ENCODE data around the gene HHAT. TPM values are rescaled to one million over a fixed set of nuclear protein-coding genes. Genes with fewer than 3 reads are reported as not detected.

HHAT gene
- total and polyA plus RNA-seq, 8 donors: under 0.01 to 5.8 (median 1.6) TPM

- Histone ChIP-seq H3K4me3 (no peak overlapping the region), H3K4me1 (peaks cover 0 to 9% (median 4%) of the 10 kb centered on the region in 4 donors), H3K36me3 (no peaks in the 10 kb centered on the region), H3K27ac (no peak overlapping the region), H3K27me3 (no peaks in the 10 kb centered on the region), H3K9me3 (no peaks in the 10 kb centered on the region)
- no peak for DNase-seq
- intact Hi-C loops (cut with DNase I; ENCODE audit: low total_unique reads): no loop called here
- TF ChIP-seq EP300 (IDR thresholded peaks at IDR 0.05): no peak
- TF ChIP-seq POLR2A (IDR thresholded peaks at IDR 0.05): no peak
- no peak for TF ChIP-seq CTCF (IDR thresholded peaks at IDR 0.05)
- TF ChIP-seq POLR2AphosphoS5 (IDR thresholded peaks at IDR 0.05): no peak
- WGBS, 5 donors: 77 to 90% (median 82%) methylated on average over 3 of the region's 3 CpGs
These were observed 49.1 kb downstream of the HHAT start for GRCh38 chr1:210377731-210378333.

- H3K27me3 ChIP-seq: no peaks in the 10 kb centered on the region
- no peak overlapping the region for H3K27ac ChIP-seq
- no peak overlapping the region for H3K4me3 ChIP-seq
- H3K4me1 ChIP-seq: peaks cover 0 to 7% (median 4%) of the 10 kb centered on the region in 4 donors
- no peak for DNase-seq
- TF ChIP-seq CTCF (IDR thresholded peaks at IDR 0.05): no peak
- TF ChIP-seq EP300 (IDR thresholded peaks at IDR 0.05): no peak
- TF ChIP-seq POLR2AphosphoS5 (IDR thresholded peaks at IDR 0.05): no peak
- TF ChIP-seq POLR2A (IDR thresholded peaks at IDR 0.05): no peak
- H3K9me3 ChIP-seq: no peaks in the 10 kb centered on the region
- intact Hi-C loops (cut with DNase I; ENCODE audit: low total_unique reads): no loop called here
- WGBS, 5 donors: 89 to 100% (median 96%) methylated on average over 1 of the region's 1 CpG
- H3K36me3 ChIP-seq: no peaks in the 10 kb centered on the region
These were observed 50.0 kb downstream of the HHAT start for GRCh38 chr1:210378736-210379135.

GRCh38 chr1:210381934-210382333, 53.2 kb downstream of the HHAT start:
- no peak overlapping the region for H3K27ac ChIP-seq
- no peaks in the 10 kb centered on the region for H3K36me3 ChIP-seq
- H3K4me1 ChIP-seq: no peaks in the 10 kb centered on the region
- H3K9me3 ChIP-seq: no peaks in the 10 kb centered on the region
- H3K4me3 ChIP-seq: no peak overlapping the region
- WGBS, 5 donors: 80 to 90% (median 81%) methylated on average over 4 of the region's 4 CpGs
- TF ChIP-seq POLR2A (IDR thresholded peaks at IDR 0.05): no peak
- TF ChIP-seq POLR2AphosphoS5 (IDR thresholded peaks at IDR 0.05): no peak
- no peak for TF ChIP-seq CTCF (IDR thresholded peaks at IDR 0.05)
- TF ChIP-seq EP300 (IDR thresholded peaks at IDR 0.05): no peak
- no peaks in the 10 kb centered on the region for H3K27me3 ChIP-seq
- intact Hi-C loops (cut with DNase I; ENCODE audit: low total_unique reads): no loop called here
- DNase-seq: no peak

GRCh38 chr1:210384625-210385024, 55.9 kb downstream of the HHAT start:
- Histone ChIP-seq H3K9me3 (no peaks in the 10 kb centered on the region), H3K4me1 (no peaks in the 10 kb centered on the region), H3K36me3 (no peaks in the 10 kb centered on the region), H3K27me3 (no peaks in the 10 kb centered on the region), H3K4me3 (no peak overlapping the region), H3K27ac (no peak overlapping the region)
- TF ChIP-seq POLR2A (IDR thresholded peaks at IDR 0.05) (no peak), CTCF (IDR thresholded peaks at IDR 0.05) (no peak), EP300 (IDR thresholded peaks at IDR 0.05) (no peak), POLR2AphosphoS5 (IDR thresholded peaks at IDR 0.05) (no peak)
- DNase-seq: no peak
- intact Hi-C loops (cut with DNase I; ENCODE audit: low total_unique reads): no loop called here

All from stomach (tissue), 9 donors.